Calu3 (cell line): ENCODE measurements around the gene MID1IP1. TPM values are rescaled to one million over a fixed set of nuclear protein-coding genes. Genes with fewer than 3 reads are reported as not detected.

Experiments
- BruUV-seq: library from RNA; stranded (reverse); fragments of 400-500 nt; replicated peaks from 2 replicates; lab custom pipeline; 2021; lab: Mats Ljungman, UMichigan
- CTCF ChIA-PET: fragments of 300-600 bp; sonication (Branson Sonifier 250); formaldehyde crosslinking; loops from one replicate; lab custom pipeline; 2022; ENCODE audit warnings: antibody characterized with exemption; lab: Charles Lee
- DNase-seq: peaks from one replicate; pipeline ENCODE4 v3.0.0; 2022
- H3K27ac Mint-ChIP-seq: one replicate; pipeline ENCODE4 v1.8.0; 2022; ENCODE audit warnings: mixed read lengths; ENCODE audit not compliant: unreplicated experiment
- H3K27me3 Mint-ChIP-seq: one replicate; pipeline ENCODE4 v1.8.0; 2022; ENCODE audit warnings: mixed read lengths; ENCODE audit not compliant: unreplicated experiment
- H3K36me3 Mint-ChIP-seq: one replicate; pipeline ENCODE4 v1.8.0; 2022; ENCODE audit warnings: mild to moderate bottlenecking, moderate library complexity, mixed read lengths; ENCODE audit not compliant: insufficient read depth, unreplicated experiment
- H3K4me1 Mint-ChIP-seq: one replicate; pipeline ENCODE4 v1.8.0; 2022; ENCODE audit warnings: mild to moderate bottlenecking, low read depth, mixed read lengths; ENCODE audit not compliant: unreplicated experiment
- H3K4me3 Mint-ChIP-seq: one replicate; pipeline ENCODE4 v1.8.0; 2022; ENCODE audit warnings: mild to moderate bottlenecking, low read depth, moderate library complexity, mixed read lengths; ENCODE audit not compliant: unreplicated experiment
- H3K9me3 Mint-ChIP-seq: one replicate; pipeline ENCODE4 v1.8.0; 2022; ENCODE audit warnings: low read depth, mixed read lengths; ENCODE audit not compliant: unreplicated experiment
- intact Hi-C: fragments of 100-400 bp; cut with micrococcal nuclease; formaldehyde crosslinking; loops from one replicate; pipeline ENCODE4 v1.10.0; 2022; ENCODE audit not compliant: unreplicated experiment
- total RNA-seq: library from RNA; stranded (reverse); gene quantifications from 2 replicates; pipeline ENCODE4 v1.2.3, GENCODE V29; 2022
- TF ChIP-seq, protein P1 (sequence below): fragments of 200-600 bp; IDR thresholded peaks from one replicate; pipeline ENCODE4 v1.8.0; 2022; ENCODE audit warnings: antibody characterized with exemption; ENCODE audit not compliant: unreplicated experiment

MID1IP1 gene
- total RNA-seq, 1 experiment from 2014 or later: 46.7 TPM

DNA sequence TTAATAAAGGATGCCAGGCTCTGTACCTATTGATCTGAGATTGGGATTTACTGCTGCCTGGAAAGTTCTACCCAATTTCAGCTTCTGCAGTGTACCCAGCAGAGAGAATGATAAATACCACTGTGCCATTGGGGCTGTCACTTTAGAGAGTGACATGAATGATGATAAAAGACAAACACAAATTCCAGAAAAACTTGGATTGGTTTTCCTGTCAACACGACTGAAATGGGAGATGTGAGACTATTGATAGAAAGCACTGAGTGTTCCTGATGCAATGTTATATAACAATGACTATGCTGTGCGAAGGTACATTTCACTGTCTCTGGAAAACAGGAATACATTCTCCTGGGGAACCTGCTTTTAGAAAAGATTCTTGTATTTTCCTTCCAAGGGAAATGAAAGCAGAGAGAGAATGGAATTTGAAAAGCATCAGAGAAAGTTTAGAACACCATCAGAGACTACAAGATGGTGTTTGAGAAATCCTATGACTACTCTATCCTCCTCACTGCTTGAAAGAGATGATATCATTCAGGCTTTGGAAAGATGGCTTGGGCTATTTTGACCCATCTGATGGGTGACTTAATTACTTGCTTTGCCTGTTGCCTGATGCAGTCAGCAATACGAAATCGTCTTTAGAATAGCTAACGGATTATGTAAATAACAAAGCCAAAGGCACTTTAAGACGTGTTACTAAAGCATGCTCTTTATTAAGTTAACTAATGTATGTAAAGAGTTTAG lies 49.7 kb downstream of the MID1IP1 start:
- Mint-ChIP-seq H3K9me3 (no peaks in the 10 kb centered on the region), H3K4me3 (no peak overlapping the region), H3K27ac (no peak overlapping the region), H3K36me3 (no peaks in the 10 kb centered on the region), H3K27me3 (no peaks in the 10 kb centered on the region), H3K4me1 (peaks cover 21% of the 10 kb centered on the region)
- TF ChIP-seq, protein P1, sequence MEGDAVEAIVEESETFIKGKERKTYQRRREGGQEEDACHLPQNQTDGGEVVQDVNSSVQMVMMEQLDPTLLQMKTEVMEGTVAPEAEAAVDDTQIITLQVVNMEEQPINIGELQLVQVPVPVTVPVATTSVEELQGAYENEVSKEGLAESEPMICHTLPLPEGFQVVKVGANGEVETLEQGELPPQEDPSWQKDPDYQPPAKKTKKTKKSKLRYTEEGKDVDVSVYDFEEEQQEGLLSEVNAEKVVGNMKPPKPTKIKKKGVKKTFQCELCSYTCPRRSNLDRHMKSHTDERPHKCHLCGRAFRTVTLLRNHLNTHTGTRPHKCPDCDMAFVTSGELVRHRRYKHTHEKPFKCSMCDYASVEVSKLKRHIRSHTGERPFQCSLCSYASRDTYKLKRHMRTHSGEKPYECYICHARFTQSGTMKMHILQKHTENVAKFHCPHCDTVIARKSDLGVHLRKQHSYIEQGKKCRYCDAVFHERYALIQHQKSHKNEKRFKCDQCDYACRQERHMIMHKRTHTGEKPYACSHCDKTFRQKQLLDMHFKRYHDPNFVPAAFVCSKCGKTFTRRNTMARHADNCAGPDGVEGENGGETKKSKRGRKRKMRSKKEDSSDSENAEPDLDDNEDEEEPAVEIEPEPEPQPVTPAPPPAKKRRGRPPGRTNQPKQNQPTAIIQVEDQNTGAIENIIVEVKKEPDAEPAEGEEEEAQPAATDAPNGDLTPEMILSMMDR: no peak
- CTCF ChIA-PET: no interaction called here
- DNase-seq: no peak
- intact Hi-C loops: no loop called here
- BruUV-seq: no TSS peak

DNA sequence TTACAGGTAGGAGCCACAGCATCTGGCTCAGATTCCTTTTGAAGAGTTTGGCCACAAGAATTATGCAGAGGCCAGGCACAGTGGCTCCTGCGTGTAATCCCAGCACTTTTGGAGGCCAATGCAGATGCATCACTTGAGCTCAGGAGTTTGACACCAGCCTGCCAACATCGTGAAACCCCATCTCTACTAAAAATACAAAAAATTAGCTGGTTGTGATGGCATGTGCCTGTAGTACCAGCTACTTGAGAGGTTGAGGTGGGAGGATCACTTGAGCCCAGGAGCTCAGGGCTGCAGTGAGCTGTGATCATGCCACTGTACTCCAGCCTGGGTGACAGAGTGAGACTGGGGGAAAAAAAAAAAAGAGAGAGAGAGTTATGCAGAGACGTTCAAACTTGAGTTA lies 53.0 kb downstream of the MID1IP1 start:
- intact Hi-C loops: no loop called here
- Mint-ChIP-seq H3K27me3 (no peaks in the 10 kb centered on the region), H3K36me3 (no peaks in the 10 kb centered on the region), H3K27ac (no peak overlapping the region), H3K4me3 (no peak overlapping the region), H3K4me1 (no peaks in the 10 kb centered on the region), H3K9me3 (no peaks in the 10 kb centered on the region)
- TF ChIP-seq, protein P1: no peak
- DNase-seq: no peak
- CTCF ChIA-PET: no interaction called here
- no TSS peak for BruUV-seq

Other genes starting within 250 kb of the MID1IP1 start
- 0.21 and 0.47 TPM in 2 replicates for gene TSPAN7, start 239.9 kb upstream of the MID1IP1 start, total RNA-seq